HG02642 (cell line): ENCODE data around the gene TRIM63.

Experiments used
- ATAC-seq: cut with Tn5 transposase; IDR thresholded peaks from one replicate; pipeline ENCODE4 v1.9.1; 2021; ENCODE audit warnings: mild to moderate bottlenecking; ENCODE audit not compliant: unreplicated experiment, poor library complexity

TRIM63 gene

DNA sequence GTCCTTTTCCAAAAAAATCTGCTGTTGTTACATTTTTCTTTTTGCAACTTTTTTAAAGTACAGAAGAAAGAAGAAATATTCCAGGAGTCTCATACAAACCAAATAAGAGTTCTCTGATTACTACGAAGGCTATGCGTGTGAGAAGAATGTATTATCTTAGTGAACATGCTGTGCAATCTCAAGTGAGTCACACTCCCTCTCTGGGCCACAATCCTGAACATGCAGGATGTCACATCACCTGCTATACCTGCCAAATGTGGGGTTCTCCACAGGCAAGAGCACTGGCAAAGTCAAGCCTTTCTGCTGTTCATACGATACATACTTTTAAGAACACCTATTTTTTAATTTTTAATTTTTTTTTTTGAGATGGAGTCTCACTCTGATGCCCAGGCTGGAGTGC is 21.7 kb upstream of the TRIM63 start:
- ATAC-seq, result no peak

DNA sequence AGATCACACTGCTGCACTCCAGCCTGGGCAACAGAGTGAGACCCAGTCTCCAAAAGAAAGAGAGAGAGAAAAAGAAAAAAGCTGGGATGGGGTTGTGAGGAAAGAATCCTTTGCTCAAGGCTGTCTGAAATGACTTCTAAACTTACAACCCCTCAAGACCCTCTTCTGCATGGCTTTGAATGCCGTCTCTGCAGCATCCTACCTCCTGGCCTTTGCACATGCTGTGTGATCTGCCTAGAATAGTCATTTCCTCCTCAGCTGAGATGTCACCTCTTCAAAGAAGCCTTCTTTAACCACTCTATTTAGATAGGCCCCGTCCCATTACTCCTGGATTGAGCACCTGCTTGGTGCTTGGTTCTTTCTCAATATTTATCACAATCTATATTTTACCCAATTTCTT is 17.4 kb upstream of the TRIM63 start:
- no peak for ATAC-seq

- no peak for ATAC-seq
Observed at GRCh38 chr1:26084091-26084561, 16.7 kb upstream of the TRIM63 start.

GRCh38 chr1:26083208-26083607 is 15.8 kb upstream of the TRIM63 start:
- no peak for ATAC-seq

GRCh38 chr1:26082020-26082350 is 14.6 kb upstream of the TRIM63 start:
- no peak for ATAC-seq

GRCh38 chr1:26081267-26082019 is 14.0 kb upstream of the TRIM63 start:
- ATAC-seq, result no peak

DNA sequence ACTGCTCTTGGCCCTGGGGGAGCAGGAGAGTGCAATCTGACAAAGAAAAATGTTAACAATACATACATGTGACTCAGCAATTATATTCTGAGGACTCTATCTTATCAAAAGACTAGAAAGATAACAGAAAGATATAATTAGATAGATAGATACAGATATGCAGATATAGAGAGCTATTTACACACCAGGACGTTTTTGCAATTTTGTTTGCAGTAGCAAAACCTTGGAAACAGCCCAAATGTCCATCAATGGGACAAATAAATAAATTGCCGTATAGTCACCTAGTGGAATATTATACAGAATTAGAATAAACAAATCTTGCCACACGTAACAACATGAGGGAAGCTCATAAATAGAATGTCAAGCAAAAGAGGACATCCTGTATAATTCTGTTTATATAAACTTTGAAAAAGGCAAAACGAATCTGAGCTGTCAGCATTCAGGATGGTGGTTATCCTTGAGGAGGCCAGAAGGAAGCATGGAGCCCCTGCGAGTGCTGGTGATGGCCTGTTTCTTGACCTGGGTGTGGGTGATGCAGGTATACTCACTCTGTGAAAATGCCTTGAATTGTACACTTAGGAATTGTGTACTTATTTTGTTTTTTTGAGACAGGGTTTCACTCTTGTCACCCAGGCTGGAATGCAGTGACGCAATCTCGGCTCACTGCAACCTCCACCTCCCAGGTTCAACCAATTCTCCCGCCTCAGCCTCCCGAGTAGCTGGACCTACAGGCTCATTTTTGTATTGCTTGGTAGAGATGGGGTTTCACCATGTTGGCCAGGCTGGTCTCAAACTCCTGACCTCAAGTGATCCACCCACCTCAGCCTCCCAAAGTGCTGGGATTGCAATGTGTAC is 12.8 kb upstream of the TRIM63 start:
- ATAC-seq, result no peak

DNA sequence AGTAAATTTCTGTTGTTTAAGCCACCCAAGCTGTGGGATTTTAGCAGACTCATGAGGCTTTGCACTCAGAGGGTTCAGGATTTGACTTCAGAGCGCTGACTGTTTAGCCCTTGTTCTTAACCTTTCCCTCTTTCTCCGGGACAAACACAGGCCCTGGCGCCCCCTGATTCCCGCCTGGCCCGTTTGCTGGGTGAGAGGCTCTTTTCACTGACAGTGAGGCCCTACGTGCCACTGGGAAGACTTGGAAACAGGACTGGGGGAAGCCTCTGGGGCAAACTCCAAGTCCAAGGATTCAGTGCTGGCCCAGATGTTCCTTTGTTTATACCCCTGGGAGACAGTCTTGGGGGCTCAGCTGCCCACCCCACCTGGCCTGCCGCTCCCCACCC is 11.7 kb upstream of the TRIM63 start:
- no peak for ATAC-seq

DNA sequence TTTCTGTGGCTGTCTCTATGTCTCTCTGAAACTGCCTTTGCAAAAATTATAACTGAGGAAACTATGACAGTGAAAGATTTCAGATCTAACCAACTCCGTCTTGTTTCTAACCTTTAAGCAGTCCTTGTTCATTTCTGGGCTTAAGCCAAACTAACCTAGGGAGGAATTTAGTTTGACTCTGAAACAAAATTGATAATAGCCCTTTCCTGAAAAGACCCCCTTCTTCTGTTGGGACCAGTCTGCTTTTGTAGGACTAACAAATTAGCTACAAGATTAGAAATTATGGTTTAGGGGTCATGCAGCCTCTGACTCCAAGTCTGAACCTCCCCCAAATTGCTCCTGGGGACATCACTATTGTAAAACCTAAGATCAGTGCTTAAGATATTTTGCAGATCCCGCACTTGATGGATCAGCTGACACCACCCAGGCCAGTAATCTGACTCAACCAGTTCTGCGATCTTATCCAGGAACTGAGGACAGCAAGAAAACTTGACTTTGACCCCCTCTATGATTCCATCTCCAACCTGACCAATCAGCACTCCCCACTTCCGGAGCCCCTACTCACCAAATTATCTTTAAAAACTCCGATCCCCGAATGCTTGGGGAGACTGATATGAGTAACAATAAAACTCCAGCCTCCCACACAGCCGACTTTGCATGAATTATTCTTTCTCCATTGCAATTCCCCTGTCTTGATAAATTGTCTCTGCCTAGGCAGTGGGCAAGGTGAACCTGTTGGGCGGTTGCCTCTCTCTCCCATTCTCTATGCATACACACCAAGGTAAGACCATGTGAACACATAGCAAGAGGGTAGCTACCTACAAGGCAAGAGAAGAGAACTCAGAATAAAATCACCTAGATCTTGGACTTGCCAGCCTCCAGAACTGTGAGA is 11.1 kb upstream of the TRIM63 start:
- ATAC-seq, result no peak

DNA sequence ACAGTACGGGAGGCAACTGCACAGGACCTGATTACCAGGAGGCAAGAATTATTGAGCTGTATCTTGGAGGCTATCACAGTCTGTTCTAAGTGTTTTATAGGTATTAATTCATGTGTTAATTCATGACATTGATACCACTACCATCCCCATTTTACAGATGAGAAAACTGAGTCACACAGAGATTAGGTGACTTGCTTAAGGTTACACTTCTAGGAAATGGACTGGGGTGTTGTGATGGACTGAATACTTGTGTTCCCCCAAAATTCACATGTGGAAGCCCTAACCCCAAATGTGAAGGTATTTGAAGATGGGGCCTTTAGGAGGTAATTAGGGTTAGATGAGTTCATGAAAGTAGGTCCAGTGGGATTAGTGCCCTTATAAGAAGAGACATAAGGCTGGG is 10.1 kb upstream of the TRIM63 start:
- no peak for ATAC-seq

DNA sequence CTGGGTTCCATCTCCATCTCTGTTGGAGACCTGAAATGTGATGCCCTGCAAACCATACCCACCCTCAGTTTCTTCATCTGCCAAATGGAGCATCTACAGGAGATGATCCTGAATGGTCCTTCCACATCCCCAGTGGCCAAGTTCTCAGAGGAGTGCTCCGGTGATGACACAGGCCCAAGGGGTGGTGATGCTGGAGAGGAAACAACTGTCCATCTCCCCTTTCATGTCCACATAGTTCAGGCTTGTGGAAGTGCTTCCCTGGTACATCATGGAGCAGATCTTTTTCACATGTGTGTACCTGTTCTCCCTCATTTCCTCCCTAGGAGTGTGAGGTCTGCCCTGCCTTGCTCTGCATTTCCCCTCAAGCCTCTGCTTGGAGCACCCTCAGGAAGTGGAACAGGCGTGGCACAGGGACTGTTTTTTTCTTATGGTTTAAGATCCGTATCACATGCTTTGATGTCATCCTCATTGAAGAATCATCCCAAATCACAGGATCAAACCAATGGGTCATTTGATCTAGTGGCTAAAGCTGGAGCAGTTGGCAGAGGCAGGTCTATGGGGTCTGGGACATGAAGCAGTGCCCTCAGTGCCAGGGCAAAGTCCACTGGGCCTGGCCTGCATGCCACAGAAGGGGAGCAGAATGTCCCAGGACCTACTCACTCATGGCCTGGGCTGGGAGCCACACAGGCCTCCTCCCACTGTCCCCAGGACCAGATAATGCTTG is 8.2 kb upstream of the TRIM63 start:
- ATAC-seq, result no peak

DNA sequence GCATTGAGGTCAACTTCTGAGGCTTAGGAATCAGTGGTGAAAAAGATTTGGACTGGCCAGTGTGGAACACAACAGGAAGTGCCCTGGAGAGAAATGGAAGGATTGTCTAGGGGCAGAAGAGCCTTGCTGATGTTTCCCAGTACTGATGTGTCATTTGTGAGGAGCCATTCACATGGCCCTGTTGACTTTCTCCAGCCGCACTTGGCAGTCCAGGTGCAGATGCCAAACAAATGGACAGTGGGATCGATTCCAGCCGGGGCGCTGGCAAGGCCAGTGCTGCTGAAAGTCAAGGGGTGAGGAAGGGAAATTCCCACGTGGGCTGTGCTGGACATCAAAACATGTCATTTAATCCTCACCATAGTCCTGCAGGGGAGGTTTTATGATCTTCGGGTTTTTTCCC is 4.9 kb upstream of the TRIM63 start:
- no peak for ATAC-seq

GRCh38 chr1:26070963-26071342 is 3.5 kb upstream of the TRIM63 start:
- ATAC-seq, result no peak

DNA sequence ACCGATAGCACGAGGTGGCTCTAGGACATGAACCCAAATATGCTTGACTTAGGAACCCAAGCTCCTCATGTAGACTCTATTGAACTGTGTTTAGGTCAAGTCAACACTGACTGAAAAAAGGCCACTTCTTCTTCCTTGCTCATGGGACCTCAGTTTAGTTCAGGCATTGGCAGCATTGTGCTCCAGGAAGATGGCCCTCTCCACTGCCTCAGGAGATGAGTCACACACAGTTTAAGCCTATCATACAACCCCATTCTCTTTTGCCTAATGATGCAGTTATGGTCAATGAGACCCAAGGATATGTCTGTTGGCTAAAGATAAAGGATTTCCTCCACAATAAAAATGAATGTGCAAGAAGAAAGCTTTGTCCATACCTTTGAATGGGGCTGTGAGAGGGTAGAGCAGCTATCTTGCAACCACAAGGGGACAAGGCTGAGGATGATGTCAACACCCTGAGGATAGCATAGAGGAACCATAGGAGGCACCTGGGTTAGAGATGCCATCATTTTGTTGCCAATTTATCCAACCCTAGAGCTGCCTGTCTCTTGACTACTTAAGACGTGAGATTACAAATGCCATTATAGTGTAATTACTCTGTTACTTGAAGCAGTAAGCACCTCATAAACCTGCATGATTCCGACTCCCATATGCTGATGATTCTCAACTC is 3.0 kb upstream of the TRIM63 start:
- no peak for ATAC-seq

GRCh38 chr1:26069941-26070295 is 2.5 kb upstream of the TRIM63 start:
- no peak for ATAC-seq

- no peak for ATAC-seq
Observed at GRCh38 chr1:26066857-26067256, 573 bp downstream of the TRIM63 start.

- no peak for ATAC-seq
Observed at GRCh38 chr1:26066160-26066559, 1.3 kb downstream of the TRIM63 start.

DNA sequence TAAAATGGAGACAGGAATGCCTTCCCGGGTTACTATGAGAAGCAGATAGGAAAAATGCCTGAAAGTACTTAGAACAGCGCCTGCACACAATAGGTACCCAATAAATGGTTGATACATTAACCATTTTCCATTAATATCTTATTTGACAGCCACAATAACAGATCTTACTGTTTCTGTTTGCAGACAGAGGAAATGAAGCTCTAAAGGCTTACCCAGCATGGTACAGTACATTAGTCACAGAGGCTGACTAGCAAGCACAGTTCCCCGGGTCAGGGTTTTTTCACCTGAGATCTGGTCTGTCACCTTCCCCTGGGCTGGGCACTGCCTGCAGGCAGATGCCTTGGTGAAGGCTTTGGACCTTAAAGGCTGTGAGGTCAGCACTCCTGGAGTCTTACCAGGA is 2.9 kb downstream of the TRIM63 start:
- ATAC-seq, result no peak

DNA sequence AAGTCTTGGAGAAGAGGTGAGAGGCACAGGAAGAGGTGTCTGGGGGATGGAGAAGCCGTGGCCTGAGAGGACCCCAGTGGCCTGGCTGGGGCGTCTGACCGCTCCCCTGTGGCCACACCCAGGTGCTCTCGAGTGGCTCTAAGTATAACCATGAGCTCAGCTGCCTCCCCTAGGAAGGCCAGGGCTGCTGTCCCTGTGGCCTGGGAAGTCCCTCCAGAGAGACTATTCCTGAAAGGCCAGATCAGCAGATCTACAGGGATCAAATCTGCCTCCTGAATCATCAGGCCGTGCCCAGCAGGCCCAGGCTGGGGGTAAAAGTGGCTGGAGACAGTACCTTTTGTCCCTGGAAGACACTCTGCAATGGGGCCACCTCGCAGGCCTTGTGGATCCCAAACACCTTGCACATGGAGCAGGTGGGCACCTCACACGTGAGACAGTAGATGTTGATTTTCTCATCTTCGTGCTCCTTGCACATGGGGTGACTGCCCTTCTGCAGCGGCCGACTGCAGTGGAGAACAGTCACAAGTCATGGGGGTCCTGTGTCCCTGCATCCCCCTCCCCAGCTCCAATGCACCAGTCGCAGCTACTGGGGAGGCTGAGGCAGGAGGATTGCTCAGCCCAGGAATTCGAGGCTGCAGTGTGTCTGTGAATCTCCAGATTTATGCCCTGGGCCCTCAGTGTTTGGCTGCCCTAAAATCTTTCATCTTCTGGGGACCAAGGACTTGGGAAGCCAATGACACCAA is 6.4 kb downstream of the TRIM63 start:
- ATAC-seq, result no peak
